ENCODE data around the gene ADGRG3. TPM values are rescaled to one million over a fixed set of nuclear protein-coding genes. Genes with fewer than 3 reads are reported as not detected.

Gene ADGRG3
- total RNA-seq, 4 donors from 2014 or later: 0.71 TPM; not detected in 3

DNA sequence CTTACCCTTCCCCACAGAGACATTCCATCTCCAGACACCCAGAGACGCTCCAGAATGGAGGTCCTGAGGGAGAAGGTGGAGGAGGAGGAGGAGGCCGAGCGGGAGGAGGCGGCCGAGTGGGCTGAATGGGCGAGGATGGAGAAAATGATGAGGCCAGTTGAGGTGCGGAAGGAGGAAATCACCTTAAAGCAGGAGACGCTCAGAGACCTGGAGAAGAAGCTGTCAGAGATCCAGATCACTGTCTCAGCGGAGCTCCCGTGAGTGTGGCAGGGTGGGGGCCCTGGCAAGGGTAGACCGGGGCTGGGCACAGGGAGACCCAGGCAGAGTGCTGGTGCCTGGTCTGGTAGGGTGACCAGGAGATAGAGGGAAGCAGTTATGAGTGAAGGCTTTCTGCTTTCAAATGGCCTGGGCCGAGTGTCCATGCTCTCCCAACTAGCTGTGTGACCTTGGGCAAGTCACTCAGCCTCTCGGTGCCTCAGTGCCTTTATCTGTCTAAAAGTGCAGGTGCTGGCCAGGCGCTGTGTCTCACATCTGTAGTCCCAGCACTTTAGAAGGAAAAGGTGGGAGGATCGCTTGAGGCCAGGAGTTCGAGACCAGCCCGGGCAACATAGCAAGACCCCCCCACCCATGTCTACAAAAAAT lies 29.9 kb downstream of the ADGRG3 start:
- Histone ChIP-seq H3K27me3 (no peaks in the 10 kb centered on the region), H3K36me3 (no peaks in the 10 kb centered on the region), H3K4me1 (no peaks in the 10 kb centered on the region), H3K4me3 (no peak overlapping the region), H3K9me3 (no peaks in the 10 kb centered on the region), H3K27ac (no peak overlapping the region)
- intact Hi-C loops (cut with DNase I; ENCODE audit: low total_unique reads): no loop called here
- ATAC-seq (no peak), DNase-seq (no peak)
- no peak for TF ChIP-seq POLR2A (IDR thresholded peaks at IDR 0.05)
- TF ChIP-seq, protein P1, sequence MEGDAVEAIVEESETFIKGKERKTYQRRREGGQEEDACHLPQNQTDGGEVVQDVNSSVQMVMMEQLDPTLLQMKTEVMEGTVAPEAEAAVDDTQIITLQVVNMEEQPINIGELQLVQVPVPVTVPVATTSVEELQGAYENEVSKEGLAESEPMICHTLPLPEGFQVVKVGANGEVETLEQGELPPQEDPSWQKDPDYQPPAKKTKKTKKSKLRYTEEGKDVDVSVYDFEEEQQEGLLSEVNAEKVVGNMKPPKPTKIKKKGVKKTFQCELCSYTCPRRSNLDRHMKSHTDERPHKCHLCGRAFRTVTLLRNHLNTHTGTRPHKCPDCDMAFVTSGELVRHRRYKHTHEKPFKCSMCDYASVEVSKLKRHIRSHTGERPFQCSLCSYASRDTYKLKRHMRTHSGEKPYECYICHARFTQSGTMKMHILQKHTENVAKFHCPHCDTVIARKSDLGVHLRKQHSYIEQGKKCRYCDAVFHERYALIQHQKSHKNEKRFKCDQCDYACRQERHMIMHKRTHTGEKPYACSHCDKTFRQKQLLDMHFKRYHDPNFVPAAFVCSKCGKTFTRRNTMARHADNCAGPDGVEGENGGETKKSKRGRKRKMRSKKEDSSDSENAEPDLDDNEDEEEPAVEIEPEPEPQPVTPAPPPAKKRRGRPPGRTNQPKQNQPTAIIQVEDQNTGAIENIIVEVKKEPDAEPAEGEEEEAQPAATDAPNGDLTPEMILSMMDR (IDR thresholded peaks at IDR 0.05 in 4 of 5, conservative IDR thresholded peaks at IDR 0.05 in 1 of 5): no peak
- in situ Hi-C loops (cut with MboI; ENCODE audit: low sequenced_read_pairs in 4 of 4): no loop called here

DNA sequence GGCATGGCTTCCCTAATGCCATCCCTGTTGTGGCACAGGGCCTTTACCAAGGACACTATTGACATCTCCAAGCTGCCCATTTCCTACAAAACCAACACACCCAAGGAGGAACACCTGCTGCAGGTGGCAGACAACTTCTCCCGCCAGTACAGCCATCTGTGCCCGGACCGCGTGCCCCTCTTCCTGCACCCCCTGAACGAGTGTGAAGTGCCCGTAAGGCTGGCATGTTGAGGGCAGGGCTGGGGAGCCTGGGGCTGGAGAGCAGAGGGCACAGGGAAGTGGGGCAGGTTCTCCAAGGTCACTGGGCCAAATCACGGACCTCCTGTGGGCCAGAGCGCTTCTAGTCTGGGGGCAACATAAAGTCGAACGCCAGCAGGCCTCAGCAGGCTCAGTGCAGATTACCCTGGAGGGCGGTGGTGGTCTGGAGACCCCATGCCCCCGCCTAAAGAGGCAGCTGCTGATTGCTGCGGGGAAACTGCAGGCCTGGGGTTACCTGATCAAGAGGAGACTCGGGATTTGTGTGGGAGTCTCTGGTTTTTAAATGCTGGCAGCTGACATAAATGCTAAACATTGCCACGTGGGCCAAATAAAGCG lies 30.8 kb downstream of the ADGRG3 start:
- no peak for DNase-seq
- H3K4me1 ChIP-seq: no peaks in the 10 kb centered on the region
- intact Hi-C loops (cut with DNase I; ENCODE audit: low total_unique reads) (no loop called here), in situ Hi-C loops (cut with MboI; ENCODE audit: low sequenced_read_pairs in 4 of 4) (no loop called here)
- TF ChIP-seq, protein P1 (IDR thresholded peaks at IDR 0.05 in 4 of 5, conservative IDR thresholded peaks at IDR 0.05 in 1 of 5): no peak
- TF ChIP-seq POLR2A (IDR thresholded peaks at IDR 0.05): no peak
- H3K36me3 ChIP-seq: no peaks in the 10 kb centered on the region
- H3K27ac ChIP-seq: no peak overlapping the region
- H3K9me3 ChIP-seq: no peaks in the 10 kb centered on the region
- H3K4me3 ChIP-seq: no peak overlapping the region
- no peaks in the 10 kb centered on the region for H3K27me3 ChIP-seq
- no peak for ATAC-seq

DNA sequence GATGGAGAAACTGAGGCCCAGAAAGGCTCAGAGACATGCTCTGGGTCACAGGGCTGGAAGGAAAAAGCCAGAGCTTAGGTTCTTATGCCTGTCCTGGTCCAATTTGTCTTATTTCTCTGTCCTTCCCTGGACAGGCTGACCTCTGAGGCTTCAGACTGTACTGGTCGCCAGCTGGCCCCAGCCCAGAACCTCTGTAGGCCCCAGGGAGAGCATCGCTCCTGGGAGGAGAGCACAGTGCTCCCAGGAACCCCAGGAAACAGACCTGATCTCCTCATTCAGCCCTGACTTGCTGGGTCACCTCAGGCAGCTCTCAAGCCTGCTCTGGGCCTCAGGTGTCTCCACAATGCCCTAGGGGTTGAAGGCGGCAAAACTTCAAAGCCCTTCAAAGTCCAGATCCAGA lies 31.4 kb downstream of the ADGRG3 start:
- intact Hi-C loops (cut with DNase I; ENCODE audit: low total_unique reads) (no loop called here), in situ Hi-C loops (cut with MboI; ENCODE audit: low sequenced_read_pairs in 4 of 4) (no loop called here)
- H3K36me3 ChIP-seq: no peaks in the 10 kb centered on the region
- no peaks in the 10 kb centered on the region for H3K4me1 ChIP-seq
- no peak overlapping the region for H3K27ac ChIP-seq
- TF ChIP-seq, protein P1 (IDR thresholded peaks at IDR 0.05 in 4 of 5, conservative IDR thresholded peaks at IDR 0.05 in 1 of 5): no peak
- TF ChIP-seq POLR2A (IDR thresholded peaks at IDR 0.05): no peak
- no peak overlapping the region for H3K4me3 ChIP-seq
- no peaks in the 10 kb centered on the region for H3K27me3 ChIP-seq
- no peaks in the 10 kb centered on the region for H3K9me3 ChIP-seq
- DNase-seq (no peak), ATAC-seq (no peak)

DNA sequence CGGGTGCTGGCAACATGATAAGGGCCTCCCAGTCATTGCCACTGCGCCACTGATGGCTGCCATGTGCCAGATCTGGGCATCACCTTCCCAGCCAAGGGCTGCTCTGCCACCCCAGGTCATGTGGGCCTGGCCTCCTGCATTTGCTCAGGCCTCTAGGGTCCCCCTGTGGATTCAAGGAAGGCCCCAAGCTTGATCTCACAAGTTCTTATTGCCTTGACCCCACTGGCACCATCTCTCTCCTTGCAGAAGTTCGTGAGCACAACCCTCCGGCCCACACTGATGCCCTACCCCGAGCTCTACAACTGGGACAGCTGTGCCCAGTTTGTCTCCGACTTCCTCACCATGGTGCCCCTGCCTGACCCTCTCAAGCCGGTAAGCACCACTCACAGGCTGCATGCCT lies 31.8 kb downstream of the ADGRG3 start:
- in situ Hi-C loops (cut with MboI; ENCODE audit: low sequenced_read_pairs in 4 of 4) (no loop called here), intact Hi-C loops (cut with DNase I; ENCODE audit: low total_unique reads) (no loop called here)
- H3K36me3 ChIP-seq: no peaks in the 10 kb centered on the region
- H3K4me3 ChIP-seq: no peak overlapping the region
- no peak for DNase-seq
- no peak for ATAC-seq
- H3K27me3 ChIP-seq: no peaks in the 10 kb centered on the region
- no peak overlapping the region for H3K27ac ChIP-seq
- no peaks in the 10 kb centered on the region for H3K9me3 ChIP-seq
- TF ChIP-seq, protein P1 (IDR thresholded peaks at IDR 0.05 in 4 of 5, conservative IDR thresholded peaks at IDR 0.05 in 1 of 5): no peak
- no peak for TF ChIP-seq POLR2A (IDR thresholded peaks at IDR 0.05)
- no peaks in the 10 kb centered on the region for H3K4me1 ChIP-seq

Data from gastrocnemius medialis (tissue), 4 donors.